Measurements from ENCODE around the gene MAPK1IP1L. TPM values are rescaled to one million over a fixed set of nuclear protein-coding genes. Genes with fewer than 3 reads are reported as not detected.
A peak's percentile ranks its signal among the peaks of the same experiment; 100 is the strongest.
"Not testable (repeated sequence)": the region's sequence is repeated elsewhere in the genome, so short reads cannot be mapped to it uniquely, and the experiment has no call there.

Gene MAPK1IP1L
- total RNA-seq, 2 experiments from 2014 or later: 24.6 to 94.8 TPM

DNA sequence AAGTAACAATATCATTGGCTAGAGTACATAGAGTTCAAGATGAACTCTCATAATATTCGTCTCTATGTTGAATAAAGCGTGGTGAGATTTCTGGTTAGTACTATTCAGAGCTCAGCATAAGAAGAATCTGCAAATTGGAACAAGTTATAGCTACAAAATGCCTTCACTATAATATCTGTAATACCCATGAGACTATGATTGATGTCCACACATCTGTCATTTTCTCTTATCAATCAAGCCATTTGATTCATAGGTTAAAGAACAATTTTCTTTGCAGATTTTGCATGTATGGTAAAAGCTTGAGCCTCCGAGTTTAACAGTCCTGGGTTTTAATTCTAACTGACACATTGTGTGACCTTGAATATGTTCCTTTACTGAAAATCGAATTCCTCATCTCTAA is 23.0 kb upstream of the MAPK1IP1L start:
- POLR2A ChIA-PET: interaction anchor here (0.6 to 3.6 kb wide), 4 partner anchors 13 to 87 kb away, joined by 3 to 19 read pairs (median 14); no protein-coding TSS in a partner anchor
- no TSS peak for BruUV-seq (replicated peaks)

GRCh38 chr14:55031190-55031589 is 20.3 kb upstream of the MAPK1IP1L start:
- Histone ChIP-seq H3K4me2 (ENCODE audit: low read length) (peak overlapping the region; percentile 91), H3K9me3 (ENCODE audit: low read length) (no peaks in the 10 kb centered on the region), H2AFZ (ENCODE audit: low read length) (no peak overlapping the region), H3K4me3 (ENCODE audit: low read depth, low read length, poor library complexity, severe bottlenecking) (peak overlapping the region; percentile 81), H4K20me1 (ENCODE audit: insufficient read depth, low read length) (peaks cover 21% of the 10 kb centered on the region), H3K36me3 (ENCODE audit: insufficient read depth, low read length) (peaks cover 55% of the 10 kb centered on the region), H3K27ac (ENCODE audit: low read depth, low read length, poor library complexity, severe bottlenecking) (no peak overlapping the region), H3K4me1 (ENCODE audit: insufficient read depth, low read length, poor library complexity, severe bottlenecking) (peaks cover 28% of the 10 kb centered on the region), H3K9me2 (ENCODE audit: insufficient read depth, low read length) (no peaks in the 10 kb centered on the region), H3K79me2 (ENCODE audit: insufficient read depth, low read depth, low read length) (peaks cover 93% of the 10 kb centered on the region)
- intact Hi-C loops (cut with micrococcal nuclease; ENCODE audit: unreplicated experiment): no loop called here
- no TSS peak for BruUV-seq (replicated peaks)
- ChIA-PET POLR2A (interaction anchor here (1.1 to 3.1 kb wide), 8 partner anchors 11 to 22 kb away, joined by 3 to 19 read pairs (median 4); partner anchors contain the start of gene MAPK1IP1L), CTCF (ENCODE audit: unreplicated experiment) (no interaction called here)
- TF ChIP-seq EZH2phosphoT487 (IDR thresholded peaks at IDR 0.05; ENCODE audit: borderline replicate concordance, low read depth, low read length): no peak
- no peak for TF ChIP-seq CTCF (conservative IDR thresholded peaks at IDR 0.05; ENCODE audit: low read length)
- DNase-seq (ENCODE audit: low spot score): no peak

More for the DNA sequence above, 23.0 kb upstream of the MAPK1IP1L start:
- H3K4me2 ChIP-seq (ENCODE audit: low read length): peak overlapping the region; percentile 91
- H2AFZ ChIP-seq (ENCODE audit: low read length): no peak overlapping the region
- intact Hi-C loops (cut with micrococcal nuclease; ENCODE audit: unreplicated experiment): no loop called here
- no peaks in the 10 kb centered on the region for H3K9me3 ChIP-seq (ENCODE audit: low read length)
- CTCF ChIA-PET (ENCODE audit: unreplicated experiment): no interaction called here
- peaks cover 91% of the 10 kb centered on the region for H3K79me2 ChIP-seq (ENCODE audit: insufficient read depth, low read depth, low read length)
- H3K27ac ChIP-seq (ENCODE audit: low read depth, low read length, poor library complexity, severe bottlenecking): peak overlapping the region; percentile 75
- H3K9me2 ChIP-seq (ENCODE audit: insufficient read depth, low read length): no peaks in the 10 kb centered on the region
- TF ChIP-seq CTCF (conservative IDR thresholded peaks at IDR 0.05; ENCODE audit: low read length): no peak
- no peak for TF ChIP-seq EZH2phosphoT487 (IDR thresholded peaks at IDR 0.05; ENCODE audit: borderline replicate concordance, low read depth, low read length)
- peaks cover 37% of the 10 kb centered on the region for H3K4me1 ChIP-seq (ENCODE audit: insufficient read depth, low read length, poor library complexity, severe bottlenecking)
- peaks cover 43% of the 10 kb centered on the region for H3K36me3 ChIP-seq (ENCODE audit: insufficient read depth, low read length)
- peak overlapping the region; percentile 81 for H3K4me3 ChIP-seq (ENCODE audit: low read depth, low read length, poor library complexity, severe bottlenecking)
- no peak for DNase-seq (ENCODE audit: low spot score)
- peaks cover 21% of the 10 kb centered on the region for H4K20me1 ChIP-seq (ENCODE audit: insufficient read depth, low read length)

DNA sequence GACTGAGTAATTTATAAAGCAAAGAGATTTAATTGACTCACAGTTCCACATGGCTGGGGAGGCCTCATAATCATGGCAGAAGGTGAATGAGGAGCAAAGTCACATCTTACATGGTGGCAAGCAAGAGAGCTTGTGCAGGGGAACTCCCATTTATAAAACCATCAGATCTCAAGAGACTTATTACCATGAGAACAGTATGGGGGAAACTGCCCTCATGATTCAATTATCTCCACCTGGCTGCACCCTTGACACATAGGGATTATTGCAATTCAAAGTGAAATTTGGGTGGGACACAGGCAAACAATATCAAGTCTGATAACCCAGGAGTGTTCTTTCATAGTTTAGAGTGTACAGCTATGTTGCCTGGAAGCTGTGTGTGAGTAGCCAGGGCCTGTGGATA is 13.5 kb upstream of the MAPK1IP1L start:
- BruUV-seq (replicated peaks): not testable (repeated sequence)

More for the DNA sequence above, 13.5 kb upstream of the MAPK1IP1L start:
- POLR2A ChIA-PET: interaction anchor here (1.1 to 1.2 kb wide), 2 partner anchors 9 to 34 kb away, joined by 3 to 9 read pairs; no protein-coding TSS in a partner anchor
- H3K4me2 ChIP-seq (ENCODE audit: low read length); H2AFZ ChIP-seq (ENCODE audit: low read length); H3K9me3 ChIP-seq (ENCODE audit: low read length); H3K4me1 ChIP-seq (ENCODE audit: insufficient read depth, low read length, poor library complexity, severe bottlenecking); H3K4me3 ChIP-seq (ENCODE audit: low read depth, low read length, poor library complexity, severe bottlenecking); intact Hi-C loops (cut with micrococcal nuclease; ENCODE audit: unreplicated experiment); H3K27ac ChIP-seq (ENCODE audit: low read depth, low read length, poor library complexity, severe bottlenecking); H4K20me1 ChIP-seq (ENCODE audit: insufficient read depth, low read length); DNase-seq (ENCODE audit: low spot score); H3K9me2 ChIP-seq (ENCODE audit: insufficient read depth, low read length); CTCF ChIA-PET (ENCODE audit: unreplicated experiment): not testable (repeated sequence)
- Histone ChIP-seq H3K36me3 (ENCODE audit: insufficient read depth, low read length) (peaks cover 92% of the 10 kb centered on the region), H3K79me2 (ENCODE audit: insufficient read depth, low read depth, low read length) (peaks cover 61% of the 10 kb centered on the region)
